GM18517 (cell line): ENCODE results near the gene BRINP3.

Experiments
- ATAC-seq: cut with Tn5 transposase; IDR thresholded peaks from one replicate; pipeline ENCODE4 v1.9.1; 2021; ENCODE audit warnings: mild to moderate bottlenecking, moderate library complexity; ENCODE audit not compliant: unreplicated experiment

Gene BRINP3

DNA sequence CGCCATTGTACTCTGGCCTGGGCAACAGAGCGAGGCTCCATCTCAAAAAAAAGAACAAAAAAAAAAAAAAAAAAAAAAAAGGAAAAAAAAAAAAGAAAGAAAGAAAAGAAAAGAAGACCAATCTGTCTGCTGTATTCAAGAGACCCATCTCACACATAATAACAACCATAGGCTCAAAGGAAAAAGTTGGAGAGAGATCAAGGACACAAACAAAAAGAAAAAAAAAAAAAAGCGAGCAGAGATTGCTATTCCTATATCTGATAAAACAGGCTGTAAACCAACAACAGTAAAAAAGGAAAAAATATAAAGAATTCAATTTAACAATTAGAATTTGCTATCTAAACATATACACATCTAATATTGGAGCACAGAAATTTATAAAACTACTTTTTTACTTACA, 150.4 kb downstream of the BRINP3 start:
- ATAC-seq = no peak

DNA sequence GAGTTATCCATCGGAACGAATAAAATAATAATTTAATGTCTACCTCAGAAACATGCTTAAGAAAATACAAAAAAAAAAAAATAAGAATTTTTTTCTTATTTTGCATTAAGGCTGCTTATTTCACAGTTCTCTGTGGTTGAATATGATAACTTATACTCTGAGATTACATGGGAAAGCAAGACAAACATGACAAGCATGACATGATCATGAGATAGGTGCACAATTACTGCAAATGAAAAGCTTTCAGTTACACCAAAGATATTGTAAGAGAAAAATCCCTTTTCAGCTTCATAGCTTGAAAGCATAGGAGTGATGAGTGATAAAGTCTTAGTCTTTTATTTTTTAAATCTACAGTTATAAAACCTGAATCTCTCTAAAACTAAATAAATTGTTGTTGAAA, 154.1 kb downstream of the BRINP3 start:
- no peak for ATAC-seq

DNA sequence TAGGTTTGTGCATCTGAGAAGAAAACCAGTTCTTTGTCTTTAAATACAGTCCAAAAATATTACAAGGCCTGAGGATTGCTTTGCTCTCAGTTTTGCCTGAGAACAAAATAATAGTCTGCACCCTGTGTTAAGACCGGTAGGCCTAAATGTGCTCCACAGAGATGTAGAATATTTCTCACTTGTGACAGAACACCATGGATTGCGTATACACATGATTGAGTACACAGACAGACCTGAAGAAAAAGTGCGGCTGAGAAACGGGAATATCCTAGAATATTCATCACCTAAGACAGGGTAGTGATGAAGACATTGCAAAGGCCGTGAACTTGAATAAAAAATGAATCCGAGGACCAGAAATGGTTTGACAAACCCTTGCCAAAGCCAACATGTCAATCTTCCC, 155.4 kb downstream of the BRINP3 start:
- ATAC-seq = no peak

DNA sequence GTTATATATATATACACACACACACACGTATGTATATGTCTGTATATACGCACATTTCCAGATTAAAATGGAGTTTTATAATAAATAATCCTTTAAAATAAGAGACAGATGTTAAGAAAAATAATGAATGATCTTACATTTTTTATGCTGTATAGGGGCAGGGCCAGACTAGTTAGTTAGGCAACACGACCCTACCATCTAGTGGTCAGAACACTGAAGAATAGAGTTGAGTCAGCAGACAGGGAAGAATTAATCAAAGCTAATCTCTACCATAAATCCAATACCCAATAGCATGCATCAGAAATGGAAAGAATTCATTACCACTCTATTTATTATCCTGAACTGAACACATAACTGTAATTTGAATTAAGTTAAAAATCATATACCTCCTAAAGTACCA, 156.7 kb downstream of the BRINP3 start:
- no peak for ATAC-seq

DNA sequence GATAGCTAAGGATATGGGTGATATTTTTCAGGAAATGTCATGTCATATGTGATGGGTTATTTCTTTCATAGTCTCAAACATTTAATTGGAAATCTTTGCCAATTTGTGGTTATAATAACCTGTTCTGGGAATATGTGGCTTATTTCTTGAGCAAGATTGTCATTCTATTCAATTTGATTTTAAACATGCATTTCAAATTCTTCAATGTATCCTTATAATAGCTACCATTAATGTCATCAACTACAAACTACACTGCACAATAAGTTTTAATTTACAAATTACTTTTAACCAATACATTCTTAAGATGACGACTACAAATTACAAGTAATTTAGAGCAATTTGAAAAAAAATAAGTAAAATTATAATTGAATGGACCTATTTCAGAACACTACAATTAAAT, 164.9 kb downstream of the BRINP3 start:
- ATAC-seq = no peak

DNA sequence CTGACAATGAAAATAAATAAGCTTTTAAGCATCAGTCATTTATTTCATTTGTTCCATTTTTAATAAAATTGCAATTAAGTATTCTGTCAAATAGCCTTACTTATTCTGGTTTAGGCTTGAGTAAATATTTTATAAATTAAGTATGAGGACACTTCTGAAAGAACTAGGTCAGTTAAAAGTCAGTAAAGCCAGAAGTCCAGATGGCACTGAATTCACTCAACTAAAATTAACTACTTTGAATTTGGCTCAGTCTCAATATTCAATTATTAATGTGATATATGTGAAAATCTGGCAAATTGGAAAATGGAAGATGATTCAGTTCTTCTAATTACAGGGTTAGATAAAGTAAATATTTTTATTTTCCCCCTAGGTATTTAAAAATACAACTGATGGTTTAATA, 174.2 kb downstream of the BRINP3 start:
- no peak for ATAC-seq

DNA sequence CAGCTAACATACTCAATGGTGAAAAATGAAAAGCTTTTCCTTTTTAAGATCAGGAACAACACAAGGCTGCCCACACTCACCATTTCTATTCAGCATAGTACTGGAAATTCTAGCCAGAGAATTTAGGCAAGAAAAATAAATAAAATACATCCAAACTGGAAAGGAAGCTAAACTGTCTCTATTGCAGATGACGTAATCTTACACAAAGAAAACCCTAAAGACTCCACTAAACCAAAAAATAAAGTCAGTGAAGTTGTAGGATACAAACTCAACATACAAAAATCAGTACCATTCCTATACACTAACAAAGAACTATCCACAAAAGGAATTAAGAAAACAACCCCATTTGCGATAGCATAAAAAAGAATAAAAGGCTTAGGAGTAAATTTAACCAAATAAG, 181.2 kb downstream of the BRINP3 start:
- no peak for ATAC-seq

DNA sequence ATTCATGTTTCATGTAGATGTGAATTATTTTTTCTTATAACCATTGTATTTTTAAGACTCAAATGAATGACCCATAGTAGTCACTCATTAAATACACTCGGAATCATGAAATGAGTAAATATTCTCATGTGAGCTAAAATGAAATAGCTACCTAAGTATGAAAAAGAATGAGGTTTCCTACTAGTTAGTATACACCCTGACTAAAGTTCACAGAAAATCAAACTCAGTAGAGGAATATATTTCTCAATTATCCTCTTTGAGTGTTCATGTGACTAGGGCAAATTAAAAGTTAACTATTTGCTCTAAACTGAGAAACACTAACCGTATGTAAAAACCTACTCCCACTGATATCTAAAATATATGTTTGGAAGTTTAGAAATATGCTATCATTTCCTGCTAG, 187.8 kb downstream of the BRINP3 start:
- no peak for ATAC-seq

DNA sequence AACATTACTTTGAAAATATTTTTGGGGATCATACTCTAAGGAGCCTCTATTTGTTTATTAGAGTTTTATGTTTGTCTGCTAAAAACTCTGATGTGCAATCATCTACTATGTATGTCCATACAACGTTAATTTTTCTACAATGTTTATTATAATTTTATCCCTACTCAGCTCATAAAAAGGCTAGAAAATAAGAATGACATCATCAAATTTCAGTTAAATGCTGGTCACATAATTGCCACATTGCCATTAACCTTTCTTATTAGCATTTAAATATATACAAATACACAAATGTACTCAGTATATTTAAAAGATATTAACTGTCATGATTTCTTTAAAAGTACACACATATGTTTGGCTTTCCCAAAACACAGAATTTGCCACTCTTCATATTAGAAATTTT, 191.6 kb downstream of the BRINP3 start:
- ATAC-seq = no peak

DNA sequence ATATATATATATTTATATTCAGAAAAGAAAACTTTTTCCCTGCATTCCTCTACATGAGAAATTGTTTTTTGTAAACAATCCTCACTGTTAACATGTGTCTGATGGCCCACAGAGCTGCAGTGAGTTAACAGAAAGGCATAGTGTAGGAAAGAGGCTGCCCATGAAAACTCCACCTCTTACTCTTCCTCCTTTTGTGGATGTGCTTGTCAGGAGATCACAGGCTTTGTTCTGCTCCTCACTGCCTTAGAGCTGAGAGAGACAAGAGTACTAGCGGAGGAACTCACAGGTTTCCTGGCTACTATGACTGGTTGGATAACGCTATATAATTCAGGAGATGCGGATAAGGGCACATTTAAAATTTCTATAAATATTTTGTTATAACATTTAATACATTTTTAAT, 200.6 kb downstream of the BRINP3 start:
- ATAC-seq = no peak

DNA sequence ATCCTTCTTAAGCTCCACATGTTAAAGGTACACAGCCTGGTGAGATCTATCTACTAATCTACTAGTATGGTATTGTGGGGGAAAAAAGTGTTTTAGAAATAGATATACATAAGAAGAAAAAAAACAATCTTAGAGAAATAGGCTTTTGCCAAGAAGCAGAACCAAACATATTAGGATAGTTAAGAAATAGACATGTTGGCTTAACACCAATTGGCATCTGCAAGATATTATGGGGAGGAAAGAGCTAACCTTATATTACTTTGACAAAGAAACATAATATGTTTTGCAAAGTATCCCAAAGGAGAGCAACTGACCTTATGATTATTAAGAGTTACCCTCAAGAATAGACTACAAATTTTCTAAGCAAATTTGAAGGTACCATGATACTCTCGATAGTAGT, 202.9 kb downstream of the BRINP3 start:
- no peak for ATAC-seq

DNA sequence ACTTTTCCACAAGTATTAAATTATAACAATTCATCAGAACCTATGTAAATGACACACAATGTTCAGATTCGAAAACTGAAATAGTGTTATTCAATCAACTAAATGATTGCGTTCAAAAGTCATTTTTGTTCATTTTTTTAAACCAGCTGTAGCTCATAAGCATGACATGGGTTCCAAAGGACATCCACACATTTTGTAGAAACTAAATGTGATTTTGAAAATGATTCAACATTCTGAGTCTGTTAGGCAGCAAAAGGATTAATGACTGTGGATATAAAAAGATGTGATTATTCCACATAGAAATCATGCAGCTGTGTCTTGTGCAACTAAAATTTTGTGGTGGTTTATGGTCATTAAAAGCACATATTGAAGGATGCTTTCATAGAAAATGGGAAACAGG, 204.5 kb downstream of the BRINP3 start:
- ATAC-seq = no peak

DNA sequence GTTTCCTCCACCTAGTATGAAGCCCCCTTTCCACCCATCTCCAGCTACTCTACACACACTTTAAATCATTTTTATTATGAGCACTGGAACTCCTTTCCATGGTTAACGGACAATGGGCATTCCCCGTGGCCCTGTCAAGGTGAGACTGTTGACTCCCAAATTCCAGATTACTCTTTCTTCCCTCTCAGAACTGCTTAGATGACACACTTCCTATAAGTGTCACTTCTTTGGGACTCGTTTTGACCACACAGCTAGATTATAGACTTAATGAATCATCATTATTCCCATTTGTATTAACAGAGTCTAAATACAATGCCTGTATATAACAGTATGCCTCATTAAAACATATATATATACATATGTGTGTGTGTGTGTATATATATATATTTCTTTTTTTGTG, 215.1 kb downstream of the BRINP3 start:
- no peak for ATAC-seq

DNA sequence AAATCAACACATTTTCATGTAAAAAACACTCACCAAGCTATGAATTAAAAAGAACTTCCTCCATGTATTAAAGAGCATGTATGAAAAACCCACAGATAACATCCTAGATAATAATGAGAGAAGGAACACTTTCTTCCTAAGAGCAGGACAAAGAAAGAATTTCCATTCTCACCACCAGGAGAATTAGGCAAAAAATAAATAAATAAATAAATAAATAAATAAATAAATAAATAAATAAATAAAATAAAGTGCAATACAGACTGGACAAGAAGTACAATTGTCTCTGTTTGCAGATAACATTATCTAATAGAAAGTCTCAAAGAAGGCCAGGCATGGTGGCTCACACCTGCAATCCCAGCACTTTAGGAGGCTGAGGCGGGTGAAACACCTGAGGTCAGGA, 218.2 kb downstream of the BRINP3 start:
- ATAC-seq = no peak

DNA sequence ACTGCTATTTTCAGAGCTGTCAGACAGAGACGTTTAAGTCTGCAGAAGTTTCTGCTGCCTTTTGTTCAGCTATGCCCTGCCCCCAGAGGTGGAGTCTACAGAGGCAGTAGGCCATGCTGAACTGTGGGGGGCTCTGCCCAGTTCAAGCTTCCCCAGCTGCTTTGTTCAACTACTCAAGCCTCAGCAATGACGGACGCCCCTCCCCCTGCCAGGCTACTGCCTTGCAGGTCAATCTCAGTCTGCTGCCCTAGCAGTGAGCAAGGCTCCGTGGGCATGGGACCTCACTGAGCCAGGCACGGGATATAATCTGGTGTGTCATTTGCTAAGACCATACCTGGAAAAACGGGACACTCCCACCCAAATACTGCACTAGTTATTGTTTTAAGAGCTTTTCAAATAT, 219.7 kb downstream of the BRINP3 start:
- no peak for ATAC-seq

DNA sequence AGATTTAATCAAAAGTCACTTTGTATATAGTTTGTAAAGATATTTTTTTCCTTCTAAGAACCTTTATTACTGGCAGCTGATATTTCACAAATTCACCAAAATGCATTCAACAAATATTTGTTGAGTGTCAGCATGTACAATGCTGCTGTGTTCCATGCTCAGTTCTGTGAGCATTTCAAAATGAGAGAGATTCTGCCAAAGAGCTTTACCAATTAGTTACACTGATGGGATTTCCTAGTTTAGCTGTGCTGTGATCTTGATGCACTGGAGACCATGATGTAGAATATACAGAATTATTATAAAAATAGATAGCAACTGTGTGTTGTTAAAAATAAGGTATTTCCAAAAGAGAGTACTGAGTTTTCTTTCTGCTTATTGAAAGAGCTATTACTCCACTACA, 225.6 kb downstream of the BRINP3 start:
- no peak for ATAC-seq

DNA sequence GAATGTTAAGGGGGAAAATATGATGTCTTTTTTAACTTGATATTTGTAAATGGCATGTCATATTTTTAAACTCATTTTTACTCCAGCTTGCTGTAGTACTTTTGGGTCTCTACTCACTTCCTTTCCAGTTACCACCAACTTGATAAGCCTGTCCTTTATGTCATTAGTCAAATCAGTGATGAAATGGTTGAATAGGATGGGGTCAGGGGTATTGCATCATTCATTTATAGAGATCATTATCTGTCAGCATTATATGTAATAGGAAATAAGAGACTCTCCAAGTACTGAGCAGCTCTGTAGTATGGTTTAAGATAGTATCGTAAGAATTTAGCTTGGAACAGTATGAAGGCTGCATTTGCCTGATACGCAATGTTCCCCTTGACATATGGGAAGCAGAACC, 227.3 kb downstream of the BRINP3 start:
- ATAC-seq = no peak

DNA sequence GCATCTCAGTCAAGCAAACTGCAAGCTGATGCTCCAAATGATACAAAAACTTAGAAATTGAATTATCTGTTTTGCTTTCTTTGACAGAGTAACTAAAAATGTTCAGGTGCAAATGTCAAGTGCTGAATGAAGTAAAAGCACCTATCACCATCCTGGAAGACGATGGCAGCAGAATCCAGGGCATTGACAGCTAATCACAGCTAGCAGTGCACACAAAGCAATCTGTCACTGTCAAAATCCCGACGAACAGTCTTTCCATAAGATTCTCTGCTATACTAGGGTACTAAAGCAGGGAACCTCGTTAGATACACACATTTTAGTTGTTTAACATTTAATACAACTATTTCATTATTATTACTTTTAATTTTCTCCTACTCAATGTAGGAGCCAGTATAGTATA, 233.3 kb downstream of the BRINP3 start:
- ATAC-seq = no peak

DNA sequence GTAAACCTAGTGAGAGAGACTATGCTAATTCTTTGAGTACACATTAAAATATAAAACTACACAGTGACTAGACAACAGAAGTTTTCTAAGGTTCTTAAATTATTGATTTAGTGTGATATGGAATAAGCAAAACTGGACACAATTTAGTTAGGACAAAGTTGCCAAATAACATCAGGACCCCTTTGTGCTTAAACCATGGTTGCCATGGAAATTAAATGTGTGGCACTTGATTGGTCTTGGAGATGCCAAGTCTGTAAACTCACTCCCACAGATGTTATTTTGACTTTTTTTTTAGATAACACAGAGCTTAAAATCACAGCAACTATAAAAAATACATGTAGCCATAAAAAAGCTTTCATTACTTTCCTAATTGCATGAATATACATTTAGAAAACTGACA, 234.6 kb downstream of the BRINP3 start:
- ATAC-seq = no peak

DNA sequence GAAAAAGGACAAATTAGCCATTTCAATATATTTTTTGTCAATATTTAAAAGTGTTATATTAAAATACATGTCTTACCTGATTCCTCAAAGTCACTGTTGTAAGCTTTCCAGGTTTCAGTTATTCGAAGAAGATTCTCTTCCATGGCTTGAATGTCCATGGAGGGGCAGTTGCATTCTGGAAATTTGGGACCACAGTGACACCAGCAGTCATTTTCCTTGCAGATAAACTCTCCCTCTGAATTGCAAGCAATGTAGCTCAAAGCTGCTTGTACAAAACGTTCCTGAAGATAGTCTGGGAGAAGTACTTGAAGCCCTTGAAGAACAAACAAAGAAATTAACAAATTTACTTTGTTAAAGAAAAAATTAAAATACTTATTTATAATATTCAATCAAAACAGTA, 251.7 kb downstream of the BRINP3 start:
- no peak for ATAC-seq

DNA sequence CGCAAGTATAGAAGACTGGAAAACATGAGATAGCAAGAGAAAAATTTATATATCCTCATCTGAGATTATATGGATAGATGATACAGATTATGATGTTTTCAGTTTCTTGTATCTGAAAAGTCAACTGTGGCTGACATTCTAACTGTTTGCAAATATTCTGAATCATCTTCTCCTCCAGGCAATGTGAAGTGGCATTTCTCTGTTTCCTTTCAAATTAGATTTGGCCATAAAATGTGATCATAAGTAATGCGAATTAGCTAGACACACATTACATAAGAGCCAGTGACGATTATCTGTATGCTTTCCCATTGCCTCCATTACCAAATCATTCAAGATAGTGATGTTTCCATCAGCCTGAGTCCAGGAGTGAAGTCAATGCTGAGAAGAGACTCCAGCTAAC, 265.2 kb downstream of the BRINP3 start:
- no peak for ATAC-seq

DNA sequence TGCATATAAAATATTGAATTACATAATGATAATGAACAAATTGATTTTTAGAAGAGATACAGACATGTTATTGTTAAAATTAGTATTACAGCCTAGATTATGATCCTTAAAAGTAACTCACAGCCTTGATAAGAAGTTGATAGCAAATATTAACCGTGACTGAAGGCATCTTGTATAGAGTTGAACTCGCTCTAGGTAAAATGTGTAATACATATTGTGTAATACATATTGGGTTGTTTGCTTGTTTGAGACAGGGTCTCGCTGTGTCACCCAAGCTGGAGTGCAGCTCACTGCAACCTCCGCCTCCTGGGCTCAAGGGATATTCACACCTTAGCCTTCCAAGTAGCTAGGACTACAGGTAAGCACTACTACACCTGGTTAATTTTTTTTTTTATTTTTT, 269.9 kb downstream of the BRINP3 start:
- no peak for ATAC-seq

DNA sequence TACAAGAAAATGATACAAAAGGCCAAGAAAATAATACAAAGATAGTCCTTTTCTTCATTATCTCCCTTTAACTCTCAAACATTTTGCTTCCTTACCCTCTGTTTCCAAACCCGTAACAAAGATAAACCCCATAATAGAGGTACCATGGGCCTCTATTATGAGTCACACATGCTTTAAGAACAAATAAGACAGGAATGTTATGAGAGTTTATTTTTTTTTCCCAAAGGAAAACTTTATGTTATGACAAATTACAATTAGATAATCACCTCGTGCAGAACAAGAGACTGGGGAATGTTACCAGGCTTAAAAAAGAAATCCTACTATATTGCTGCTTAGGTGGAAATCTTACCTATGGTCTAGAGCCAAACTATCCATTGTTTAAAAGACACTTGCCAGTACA, 272.0 kb downstream of the BRINP3 start:
- ATAC-seq = no peak

DNA sequence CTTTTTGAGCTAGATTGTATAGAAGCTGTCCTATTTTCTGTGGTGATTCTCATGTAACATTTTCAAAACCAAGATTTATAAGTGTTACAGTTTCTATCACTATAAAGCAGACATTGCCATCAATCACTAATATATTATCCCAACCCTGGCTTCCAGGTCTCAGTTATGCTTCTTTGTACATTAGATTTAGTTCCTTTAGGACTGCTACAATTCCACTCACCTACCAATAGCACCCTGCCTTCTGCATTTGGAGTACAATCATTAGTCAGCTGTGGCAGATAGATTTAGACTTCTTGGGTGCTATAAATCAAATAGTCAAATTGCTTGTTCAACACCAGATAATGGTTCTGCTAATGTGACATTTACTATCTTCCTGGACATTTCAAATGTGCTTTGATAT, 281.6 kb downstream of the BRINP3 start:
- ATAC-seq = no peak
